CD4-positive, alpha-beta T cell treated with Interleukin-6 at 100 ng/mL for 8 hours (primary cell): ENCODE measurements around the gene RAB1A.
"Not testable (repeated sequence)": the region's sequence is repeated elsewhere in the genome, so short reads cannot be mapped to it uniquely, and the experiment has no call there.

Source experiments
- DNase-seq: peaks from one replicate; pipeline ENCODE4 v3.0.0-alpha.2; 2020; ENCODE audit warnings: mixed read lengths, low spot score

Gene RAB1A

GRCh38 chr2:65129826-65130663 is at the start of gene RAB1A:
Gene RAB1A, minus strand, starts transcription at chr2:65130106. Its CDS starts 191 bp downstream, at chr2:65129915.
- peak; percentile 100 for DNase-seq

GRCh38 chr2:65177751-65178442 is 48.0 kb upstream of the RAB1A start:
- DNase-seq, result no peak

- DNase-seq, result no peak
These were observed 46.1 kb upstream of the RAB1A start for GRCh38 chr2:65175894-65176530.

- DNase-seq, result not testable (repeated sequence)
These were observed 44.1 kb upstream of the RAB1A start for GRCh38 chr2:65174031-65174430.

- DNase-seq, result no peak
These were observed 43.3 kb upstream of the RAB1A start for GRCh38 chr2:65172994-65173790.

- DNase-seq, result not testable (repeated sequence)
These were observed 40.9 kb upstream of the RAB1A start for GRCh38 chr2:65170611-65171477.

GRCh38 chr2:65169760-65170136 is 39.8 kb upstream of the RAB1A start:
- DNase-seq, result no peak

- no peak for DNase-seq
These were observed 35.7 kb upstream of the RAB1A start for GRCh38 chr2:65165558-65165957.

- no peak for DNase-seq
These were observed 34.6 kb upstream of the RAB1A start for GRCh38 chr2:65164426-65164891.

- DNase-seq, result no peak
These were observed 31.7 kb upstream of the RAB1A start for GRCh38 chr2:65161551-65162100.

- DNase-seq, result no peak
These were observed 30.0 kb upstream of the RAB1A start for GRCh38 chr2:65159906-65160305.

GRCh38 chr2:65159261-65159660 is 29.4 kb upstream of the RAB1A start:
- DNase-seq, result no peak

- DNase-seq, result no peak
These were observed 28.7 kb upstream of the RAB1A start for GRCh38 chr2:65158557-65158956.

GRCh38 chr2:65157856-65158255 is 27.9 kb upstream of the RAB1A start:
- not testable (repeated sequence) for DNase-seq

- DNase-seq, result no peak
These were observed 26.1 kb upstream of the RAB1A start for GRCh38 chr2:65156041-65156440.

GRCh38 chr2:65153515-65153914 is 23.6 kb upstream of the RAB1A start:
- no peak for DNase-seq

GRCh38 chr2:65146078-65146477 is 16.2 kb upstream of the RAB1A start:
- no peak for DNase-seq

GRCh38 chr2:65144571-65144970 is 14.7 kb upstream of the RAB1A start:
- no peak for DNase-seq

GRCh38 chr2:65142515-65142914 is 12.6 kb upstream of the RAB1A start:
- DNase-seq, result no peak

- no peak for DNase-seq
These were observed 7.4 kb upstream of the RAB1A start for GRCh38 chr2:65137197-65137775.
